ENCODE results near the gene SMG1. TPM values are rescaled to one million over a fixed set of nuclear protein-coding genes. Genes with fewer than 3 reads are reported as not detected.
A peak's percentile ranks its signal among the peaks of the same experiment; 100 is the strongest.
"Not testable (repeated sequence)": the region's sequence is repeated elsewhere in the genome, so short reads cannot be mapped to it uniquely, and the experiment has no call there.

Gene SMG1
- total and polyA plus RNA-seq, 4 donors = 4.6 to 123 (median 57.3) TPM

- no peaks in the 10 kb centered on the region for H3K9me3 ChIP-seq (ENCODE audit: control insufficient read depth, low read length)
- H3K27ac ChIP-seq (ENCODE audit: low read depth in 1 of 2, low read length in 2 of 2) = no peak overlapping the region
- H3K4me3 ChIP-seq (ENCODE audit: low read length in 2 of 2) = no peak overlapping the region
- ATAC-seq (ENCODE audit: low FRiP score) = no peak
- H3K4me1 ChIP-seq (ENCODE audit: control insufficient read depth in 1 of 2, insufficient read depth in 2 of 2, low read length in 2 of 2) = no peaks in the 10 kb centered on the region
- no peaks in the 10 kb centered on the region for H3K27me3 ChIP-seq (ENCODE audit: control insufficient read depth in 1 of 2, insufficient read depth in 2 of 2, low read length in 1 of 2)
- intact Hi-C loops (cut with DNase I) = no loop called here
- DNase-seq = no peak
- no peaks in the 10 kb centered on the region for H3K36me3 ChIP-seq (ENCODE audit: control insufficient read depth in 1 of 2, insufficient read depth in 2 of 2, low read length in 1 of 2)
Observed at GRCh38 chr16:18941471-18941870, 15.3 kb upstream of the SMG1 start.

GRCh38 chr16:18938986-18939385 is 12.8 kb upstream of the SMG1 start:
- H3K4me3 ChIP-seq (ENCODE audit: low read length in 2 of 2) = no peak overlapping the region
- H3K4me1 ChIP-seq (ENCODE audit: control insufficient read depth in 1 of 2, insufficient read depth in 2 of 2, low read length in 2 of 2) = no peaks in the 10 kb centered on the region
- no peak for DNase-seq
- no peaks in the 10 kb centered on the region for H3K27me3 ChIP-seq (ENCODE audit: control insufficient read depth in 1 of 2, insufficient read depth in 2 of 2, low read length in 1 of 2)
- ATAC-seq (ENCODE audit: low FRiP score) = no peak
- intact Hi-C loops (cut with DNase I) = no loop called here
- 89 to 93% methylated on average over 9 of the region's 9 CpGs for WGBS, 2 donors
- H3K36me3 ChIP-seq (ENCODE audit: control insufficient read depth in 1 of 2, insufficient read depth in 2 of 2, low read length in 1 of 2) = no peaks in the 10 kb centered on the region
- H3K27ac ChIP-seq (ENCODE audit: low read depth in 1 of 2, low read length in 2 of 2) = no peak overlapping the region
- no peaks in the 10 kb centered on the region for H3K9me3 ChIP-seq (ENCODE audit: control insufficient read depth, low read length)

- ATAC-seq (ENCODE audit: low FRiP score) = no peak
- DNase-seq = no peak
- intact Hi-C loops (cut with DNase I) = no loop called here
- no peak overlapping the region for H3K4me3 ChIP-seq (ENCODE audit: low read length in 2 of 2)
- no peaks in the 10 kb centered on the region for H3K36me3 ChIP-seq (ENCODE audit: control insufficient read depth in 1 of 2, insufficient read depth in 2 of 2, low read length in 1 of 2)
- no peaks in the 10 kb centered on the region for H3K27me3 ChIP-seq (ENCODE audit: control insufficient read depth in 1 of 2, insufficient read depth in 2 of 2, low read length in 1 of 2)
- H3K9me3 ChIP-seq (ENCODE audit: control insufficient read depth, low read length) = no peaks in the 10 kb centered on the region
- H3K27ac ChIP-seq (ENCODE audit: low read depth in 1 of 2, low read length in 2 of 2) = no peak overlapping the region
- peaks cover 0 to 4% of the 10 kb centered on the region in 2 donors for H3K4me1 ChIP-seq (ENCODE audit: control insufficient read depth in 1 of 2, insufficient read depth in 2 of 2, low read length in 2 of 2)
Observed at GRCh38 chr16:18937390-18937789, 11.2 kb upstream of the SMG1 start.

GRCh38 chr16:18936727-18937340 is 10.6 kb upstream of the SMG1 start:
- no peaks in the 10 kb centered on the region for H3K9me3 ChIP-seq (ENCODE audit: control insufficient read depth, low read length)
- DNase-seq (no peak), ATAC-seq (ENCODE audit: low FRiP score) (no peak)
- H3K36me3 ChIP-seq (ENCODE audit: control insufficient read depth in 1 of 2, insufficient read depth in 2 of 2, low read length in 1 of 2) = no peaks in the 10 kb centered on the region
- no peak overlapping the region for H3K4me3 ChIP-seq (ENCODE audit: low read length in 2 of 2)
- H3K27ac ChIP-seq (ENCODE audit: low read depth in 1 of 2, low read length in 2 of 2) = no peak overlapping the region
- 90 to 91% methylated on average over 7 of the region's 7 CpGs for WGBS, 2 donors
- intact Hi-C loops (cut with DNase I) = no loop called here
- peaks cover 0 to 4% of the 10 kb centered on the region in 2 donors for H3K4me1 ChIP-seq (ENCODE audit: control insufficient read depth in 1 of 2, insufficient read depth in 2 of 2, low read length in 2 of 2)
- H3K27me3 ChIP-seq (ENCODE audit: control insufficient read depth in 1 of 2, insufficient read depth in 2 of 2, low read length in 1 of 2) = no peaks in the 10 kb centered on the region

- WGBS, 2 donors = 10 to 16% methylated on average over 1 of the region's 1 CpG
- Histone ChIP-seq H3K36me3 (ENCODE audit: control insufficient read depth in 1 of 2, insufficient read depth in 2 of 2, low read length in 1 of 2) (no peaks in the 10 kb centered on the region), H3K4me1 (ENCODE audit: control insufficient read depth in 1 of 2, insufficient read depth in 2 of 2, low read length in 2 of 2) (peaks cover 0 to 4% of the 10 kb centered on the region in 2 donors), H3K27me3 (ENCODE audit: control insufficient read depth in 1 of 2, insufficient read depth in 2 of 2, low read length in 1 of 2) (no peaks in the 10 kb centered on the region), H3K4me3 (ENCODE audit: low read length in 2 of 2) (no peak overlapping the region), H3K27ac (ENCODE audit: low read depth in 1 of 2, low read length in 2 of 2) (peak overlapping the region; percentile 47 to 69), H3K9me3 (ENCODE audit: control insufficient read depth, low read length) (no peaks in the 10 kb centered on the region)
- ATAC-seq (ENCODE audit: low FRiP score) (no peak), DNase-seq (no peak)
- intact Hi-C loops (cut with DNase I) = no loop called here
Observed at GRCh38 chr16:18933501-18933900, 7.3 kb upstream of the SMG1 start.

DNA sequence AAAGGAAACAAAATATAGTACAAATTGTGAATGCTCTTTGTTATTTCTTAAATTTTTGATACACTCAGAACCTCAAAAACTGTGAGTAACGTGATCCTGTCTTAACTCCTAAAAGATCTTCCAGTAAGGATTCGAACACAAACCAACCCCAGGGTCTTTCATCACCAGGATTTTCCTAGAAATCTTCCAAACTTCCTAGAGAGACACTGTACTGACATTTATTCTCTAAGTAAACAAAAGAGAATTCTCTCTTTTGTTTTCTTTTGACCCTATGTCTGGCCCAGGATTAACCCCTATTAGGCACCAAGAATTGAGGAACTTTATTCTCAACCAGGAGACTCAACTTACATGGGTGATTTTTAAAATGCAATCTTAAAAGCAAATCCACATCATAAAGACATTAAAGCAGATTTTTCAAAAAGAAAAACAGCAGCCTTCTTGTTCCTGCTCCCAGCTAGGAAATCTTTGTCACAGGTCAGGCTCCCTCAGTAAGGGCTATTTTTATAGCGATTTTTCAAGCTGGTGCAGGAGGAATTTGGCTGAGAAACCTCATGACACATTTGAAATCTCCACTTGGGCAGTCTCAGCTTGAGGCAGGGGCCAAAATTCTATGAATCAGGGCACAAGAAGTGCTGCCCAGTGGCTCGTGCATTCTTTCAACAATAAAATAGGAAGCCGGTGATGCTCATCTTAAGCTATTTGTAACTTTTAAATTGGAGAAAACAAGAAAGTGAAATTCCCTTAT is 6.2 kb upstream of the SMG1 start:
- intact Hi-C loops (cut with DNase I) = no loop called here
- Histone ChIP-seq H3K4me1 (ENCODE audit: control insufficient read depth in 1 of 2, insufficient read depth in 2 of 2, low read length in 2 of 2) (peaks cover 0 to 4% of the 10 kb centered on the region in 2 donors), H3K4me3 (ENCODE audit: low read length in 2 of 2) (peak overlapping the region in 1 of 2 donors; percentile 26), H3K27me3 (ENCODE audit: control insufficient read depth in 1 of 2, insufficient read depth in 2 of 2, low read length in 1 of 2) (no peaks in the 10 kb centered on the region), H3K9me3 (ENCODE audit: control insufficient read depth, low read length) (no peaks in the 10 kb centered on the region), H3K27ac (ENCODE audit: low read depth in 1 of 2, low read length in 2 of 2) (peak overlapping the region in 1 of 2 donors; percentile 83), H3K36me3 (ENCODE audit: control insufficient read depth in 1 of 2, insufficient read depth in 2 of 2, low read length in 1 of 2) (no peaks in the 10 kb centered on the region)
- DNase-seq (peak in 1 of 2 donors; percentile 70), ATAC-seq (ENCODE audit: low FRiP score) (peak; percentile 74)
- WGBS, 2 donors = 16 to 17% methylated on average over 5 of the region's 5 CpGs

DNA sequence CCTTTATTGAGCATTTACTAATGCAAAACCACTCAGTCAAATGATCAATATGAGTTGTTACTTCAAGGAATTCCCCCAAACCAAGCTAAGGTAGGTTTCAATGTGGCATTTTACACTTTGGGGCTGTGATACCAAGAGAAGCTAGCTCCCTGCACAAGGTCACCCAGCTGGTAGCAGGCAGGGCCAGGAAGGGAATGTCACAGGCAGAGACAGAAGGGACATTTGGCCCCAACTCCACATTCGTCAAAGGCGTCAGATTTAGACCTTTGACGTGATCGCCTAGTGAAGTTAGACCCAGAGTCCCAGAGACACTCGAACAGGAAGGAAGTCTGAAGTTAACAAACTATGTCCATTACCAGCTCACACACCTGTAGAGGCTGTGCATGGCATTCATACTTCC is 5.5 kb upstream of the SMG1 start:
- peaks cover 0 to 4% of the 10 kb centered on the region in 2 donors for H3K4me1 ChIP-seq (ENCODE audit: control insufficient read depth in 1 of 2, insufficient read depth in 2 of 2, low read length in 2 of 2)
- peak overlapping the region; percentile 83 to 94 for H3K27ac ChIP-seq (ENCODE audit: low read depth in 1 of 2, low read length in 2 of 2)
- H3K36me3 ChIP-seq (ENCODE audit: control insufficient read depth in 1 of 2, insufficient read depth in 2 of 2, low read length in 1 of 2) = no peaks in the 10 kb centered on the region
- ATAC-seq (ENCODE audit: low FRiP score) = no peak
- no peak overlapping the region for H3K4me3 ChIP-seq (ENCODE audit: low read length in 2 of 2)
- WGBS, 2 donors = 62% methylated on average over 5 of the region's 5 CpGs
- H3K9me3 ChIP-seq (ENCODE audit: control insufficient read depth, low read length) = no peaks in the 10 kb centered on the region
- peak in 1 of 2 donors; percentile 19 for DNase-seq
- no peaks in the 10 kb centered on the region for H3K27me3 ChIP-seq (ENCODE audit: control insufficient read depth in 1 of 2, insufficient read depth in 2 of 2, low read length in 1 of 2)
- intact Hi-C loops (cut with DNase I) = no loop called here

GRCh38 chr16:18930095-18930494 is 3.9 kb upstream of the SMG1 start:
- H3K36me3 ChIP-seq (ENCODE audit: control insufficient read depth in 1 of 2, insufficient read depth in 2 of 2, low read length in 1 of 2); H3K4me1 ChIP-seq (ENCODE audit: control insufficient read depth in 1 of 2, insufficient read depth in 2 of 2, low read length in 2 of 2); H3K27ac ChIP-seq (ENCODE audit: low read depth in 1 of 2, low read length in 2 of 2); H3K4me3 ChIP-seq (ENCODE audit: low read length in 2 of 2); H3K9me3 ChIP-seq (ENCODE audit: control insufficient read depth, low read length); ATAC-seq (ENCODE audit: low FRiP score); intact Hi-C loops (cut with DNase I); H3K27me3 ChIP-seq (ENCODE audit: control insufficient read depth in 1 of 2, insufficient read depth in 2 of 2, low read length in 1 of 2): not testable (repeated sequence)
- WGBS, 2 donors = 81 to 83% methylated on average over 4 of the region's 4 CpGs
- peak in 1 of 2 donors; percentile 22 for DNase-seq

DNA sequence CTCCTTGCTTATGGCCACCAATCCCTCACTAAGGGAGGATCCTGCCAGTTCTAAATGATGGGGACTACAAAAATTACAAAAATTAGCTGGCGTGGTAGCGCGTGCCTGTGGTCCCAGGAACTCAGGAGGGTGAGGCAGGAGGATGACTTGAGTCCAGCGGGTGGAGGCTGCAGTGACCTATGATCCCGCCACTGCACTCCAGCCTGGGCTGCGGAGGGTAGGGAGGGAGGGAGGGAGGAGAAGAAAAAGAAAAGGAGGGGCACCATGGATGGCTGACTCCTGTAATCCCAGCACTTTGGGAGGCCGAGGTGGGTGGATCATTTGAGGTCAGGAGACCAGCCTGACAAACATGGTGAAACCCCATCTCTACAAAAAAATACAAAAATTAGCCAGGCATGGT is 1.9 kb upstream of the SMG1 start:
- ATAC-seq (ENCODE audit: low FRiP score); H3K4me1 ChIP-seq (ENCODE audit: control insufficient read depth in 1 of 2, insufficient read depth in 2 of 2, low read length in 2 of 2); H3K9me3 ChIP-seq (ENCODE audit: control insufficient read depth, low read length); H3K4me3 ChIP-seq (ENCODE audit: low read length in 2 of 2); H3K36me3 ChIP-seq (ENCODE audit: control insufficient read depth in 1 of 2, insufficient read depth in 2 of 2, low read length in 1 of 2); DNase-seq; H3K27ac ChIP-seq (ENCODE audit: low read depth in 1 of 2, low read length in 2 of 2); H3K27me3 ChIP-seq (ENCODE audit: control insufficient read depth in 1 of 2, insufficient read depth in 2 of 2, low read length in 1 of 2); intact Hi-C loops (cut with DNase I): not testable (repeated sequence)
- WGBS, 2 donors = 89 to 92% methylated on average over 7 of the region's 7 CpGs

Measured in aorta (tissue), 5 donors.